Tibial nerve (tissue), 4 donors: ENCODE results near the gene LRWD1.
"Not testable (repeated sequence)": the region's sequence is repeated elsewhere in the genome, so short reads cannot be mapped to it uniquely, and the experiment has no call there.

Source experiments
- CTCF ChIP-seq, 5 experiments: fragments of 200-600 bp in 3 of 5; fragments of 450-650 bp in 2 of 5; sonication (generic) in 3 of 5; IDR thresholded peaks; one replicate each; pipeline ENCODE4 v1.5.1; 2016 to 2019; ENCODE audit warnings: antibody characterized with exemption in 5 of 5, mild to moderate bottlenecking in 3 of 5, moderate library complexity in 2 of 5
- EP300 ChIP-seq, 2 donors: sonication (generic); formaldehyde crosslinking; IDR thresholded peaks; one replicate each; pipeline ENCODE4 v1.6.1; 2017; ENCODE audit warnings: antibody characterized with exemption in 2 of 2, mild to moderate bottlenecking in 1 of 2
- POLR2A ChIP-seq, 2 donors: fragments of 450-650 bp; IDR thresholded peaks; one replicate each; pipeline ENCODE4 v1.6.1; 2017; ENCODE audit warnings: antibody characterized with exemption in 2 of 2, mild to moderate bottlenecking in 2 of 2, moderate library complexity in 2 of 2

GRCh38 chr7:102507410-102508088 is 42.8 kb downstream of the LRWD1 start:
- TF ChIP-seq POLR2A, CTCF, EP300 (IDR thresholded peaks at IDR 0.05): not testable (repeated sequence)
